ENCODE data around the gene LEP. TPM values are rescaled to one million over a fixed set of nuclear protein-coding genes. Genes with fewer than 3 reads are reported as not detected.

LEP gene
- total and polyA plus RNA-seq, 9 of the 15 experiments (the other 6 are each of a cell fraction or from before 2014, with no cell fraction given), result not detected

GRCh38 chr7:128214463-128214862 lies 26.6 kb upstream of the LEP start (continued):
- TF ChIP-seq, protein P1, sequence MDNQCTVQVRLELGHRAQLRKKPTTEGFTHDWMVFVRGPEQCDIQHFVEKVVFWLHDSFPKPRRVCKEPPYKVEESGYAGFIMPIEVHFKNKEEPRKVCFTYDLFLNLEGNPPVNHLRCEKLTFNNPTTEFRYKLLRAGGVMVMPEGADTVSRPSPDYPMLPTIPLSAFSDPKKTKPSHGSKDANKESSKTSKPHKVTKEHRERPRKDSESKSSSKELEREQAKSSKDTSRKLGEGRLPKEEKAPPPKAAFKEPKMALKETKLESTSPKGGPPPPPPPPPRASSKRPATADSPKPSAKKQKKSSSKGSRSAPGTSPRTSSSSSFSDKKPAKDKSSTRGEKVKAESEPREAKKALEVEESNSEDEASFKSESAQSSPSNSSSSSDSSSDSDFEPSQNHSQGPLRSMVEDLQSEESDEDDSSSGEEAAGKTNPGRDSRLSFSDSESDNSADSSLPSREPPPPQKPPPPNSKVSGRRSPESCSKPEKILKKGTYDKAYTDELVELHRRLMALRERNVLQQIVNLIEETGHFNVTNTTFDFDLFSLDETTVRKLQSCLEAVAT (IDR thresholded peaks at IDR 0.05), result 0 out of 4 replicates have a peak, but pooled peaks of 1 of the 2 experiments have one; percentile 49
- TF ChIP-seq JUN (IDR thresholded peaks at IDR 0.05; ENCODE audit: borderline replicate concordance, low read depth, low read length), result no peak
- no peak for TF ChIP-seq JUN (CRISPR knock-in tag; IDR thresholded peaks at IDR 0.05; ENCODE audit: borderline replicate concordance)
- peak; percentile 97 for TF ChIP-seq ZNF512 (tag; IDR thresholded peaks at IDR 0.05)
- TF ChIP-seq MTA1 (IDR thresholded peaks at IDR 0.05; ENCODE audit: borderline replicate concordance), result 0 out of 2 replicates have a peak, but pooled peaks have one; percentile 45
- no peak for TF ChIP-seq ZFPM2 (CRISPR knock-in tag; IDR thresholded peaks at IDR 0.05)
- no peak for TF ChIP-seq TAF15 (IDR thresholded peaks at IDR 0.05; ENCODE audit: low read depth, low read length)
- no peak for TF ChIP-seq PURB (CRISPR knock-in tag; IDR thresholded peaks at IDR 0.05; ENCODE audit: low read depth)
- TF ChIP-seq NFXL1 (CRISPR knock-in tag; IDR thresholded peaks at IDR 0.05), result no peak
- 0 out of 2 replicates have a peak, but pooled peaks have one; percentile 46 for TF ChIP-seq LARP7 (IDR thresholded peaks at IDR 0.05)
- TF ChIP-seq RBM17 (IDR thresholded peaks at IDR 0.05; ENCODE audit: borderline replicate concordance, low read depth, low read length), result no peak
- TF ChIP-seq CHD7 (IDR thresholded peaks at IDR 0.05; ENCODE audit: low read depth, low read length), result no peak
- TF ChIP-seq MTA2 (IDR thresholded peaks at IDR 0.05; ENCODE audit: low read depth), result no peak
- TF ChIP-seq NCOA2 (IDR thresholded peaks at IDR 0.05; ENCODE audit: partially characterized antibody in 2 of 2), result no peak
- no peak for TF ChIP-seq NFE2 (IDR thresholded peaks at IDR 0.05; ENCODE audit: low read depth)
